GM20000 (cell line): Measurements from ENCODE around the gene CLNK.

Experiments
- DNase-seq: peaks from one replicate; pipeline ENCODE4 v3.0.0; 2012; ENCODE audit warnings: low spot score
- CTCF ChIP-seq: IDR thresholded peaks from 2 replicates; pipeline ENCODE4 v1.5.1; 2012; ENCODE audit warnings: mild to moderate bottlenecking, control low read depth; ENCODE audit errors: extremely low read depth, missing control alignments

Gene CLNK

GRCh38 chr4:10677796-10678497 lies 6.6 kb downstream of the CLNK start:
- peak; percentile 30 for DNase-seq

GRCh38 chr4:10673817-10674369 lies 10.7 kb downstream of the CLNK start:
- peak; percentile 61 for DNase-seq
- no peak for TF ChIP-seq CTCF

More at GRCh38 chr4:10677796-10678497, 6.6 kb downstream of the CLNK start:
- TF ChIP-seq CTCF: no peak

DNA sequence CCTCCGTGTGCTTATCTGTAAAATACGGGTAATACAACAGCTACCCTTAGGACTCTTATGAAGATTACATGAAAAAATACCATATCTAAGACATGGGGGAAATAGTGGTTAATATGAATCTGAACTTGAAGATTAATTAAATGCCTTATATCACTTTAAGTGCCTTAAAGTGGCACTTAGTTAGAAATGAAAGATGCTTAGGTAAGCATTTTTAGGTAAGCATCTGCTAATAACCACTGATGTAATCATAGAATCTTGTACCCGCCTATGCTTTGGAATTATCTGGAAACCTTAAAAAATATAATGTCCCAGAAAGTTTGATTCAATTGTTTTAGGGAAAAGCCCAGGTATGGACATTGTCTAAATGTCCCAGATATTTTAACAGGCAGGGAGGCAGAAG lies 12.2 kb downstream of the CLNK start:
- no peak for TF ChIP-seq CTCF
- no peak for DNase-seq

DNA sequence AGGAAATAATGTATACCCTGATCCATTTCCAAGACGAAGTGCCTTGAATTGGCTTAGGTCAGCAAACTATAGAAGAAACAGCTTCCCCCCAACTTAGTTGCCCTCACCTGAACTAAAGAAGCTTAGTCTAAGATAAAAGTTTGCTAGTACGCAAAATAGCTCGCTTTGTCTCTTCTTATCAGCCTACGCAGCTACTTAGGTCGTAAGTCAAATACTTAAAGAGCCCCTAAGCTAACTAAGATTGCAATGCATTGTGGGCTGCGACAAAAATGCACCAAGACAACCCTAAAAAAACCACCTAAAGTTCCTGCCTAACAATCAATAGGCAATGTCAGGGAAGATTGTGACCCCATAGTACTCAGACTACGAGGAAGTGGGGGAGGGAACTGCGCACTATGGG lies 12.8 kb downstream of the CLNK start:
- no peak for DNase-seq
- no peak for TF ChIP-seq CTCF

DNA sequence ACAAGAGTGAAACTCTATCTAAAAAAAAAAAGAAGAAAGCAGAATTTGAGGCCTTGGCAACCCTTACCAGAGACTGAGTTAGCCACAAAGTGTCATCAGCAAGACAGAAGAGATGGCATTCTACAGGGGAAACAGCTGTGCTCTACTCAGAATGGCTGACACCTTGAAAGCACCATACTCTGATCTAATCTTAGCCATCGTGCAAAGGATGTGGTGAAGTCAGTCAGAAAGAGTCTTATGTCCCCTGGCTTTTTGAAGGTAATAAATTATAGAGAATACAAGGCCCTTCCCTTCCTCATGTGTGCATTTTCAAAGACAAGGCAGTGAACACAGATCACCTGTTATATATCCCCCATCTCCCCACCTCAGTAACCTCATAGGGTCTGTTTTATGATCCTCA lies 13.2 kb downstream of the CLNK start:
- peak; percentile 49 for DNase-seq
- no peak for TF ChIP-seq CTCF

GRCh38 chr4:10670321-10670720 lies 14.2 kb downstream of the CLNK start:
- TF ChIP-seq CTCF: no peak
- DNase-seq: no peak

DNA sequence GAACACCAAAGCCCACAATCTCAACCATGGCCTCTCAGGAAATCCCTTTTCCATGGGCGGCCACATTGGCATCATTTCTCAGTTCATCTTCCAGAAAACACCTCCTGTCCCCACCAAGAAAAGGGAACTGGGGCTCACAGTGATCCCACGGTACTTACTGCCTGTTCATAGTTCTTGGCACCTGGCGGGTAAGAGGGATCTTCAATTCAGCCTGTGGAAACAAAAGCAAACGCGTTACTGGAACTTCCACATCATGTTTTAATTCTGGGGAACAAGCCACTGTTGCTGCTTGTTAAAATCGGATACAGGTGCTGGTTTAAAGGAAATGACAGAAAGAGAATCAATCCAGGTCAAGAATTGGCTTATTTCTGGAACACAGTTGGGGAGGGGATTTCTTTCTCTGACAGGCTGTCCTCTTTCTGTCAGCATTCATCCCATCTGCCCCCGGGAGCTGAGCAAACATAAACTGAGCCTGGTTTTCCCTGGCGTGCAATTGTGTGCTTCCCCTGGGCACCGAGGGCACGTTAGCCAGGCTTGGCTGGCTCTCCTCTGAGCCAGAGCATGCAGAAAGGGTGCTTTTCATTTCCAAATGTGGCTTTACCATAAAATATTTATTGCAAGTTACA lies 16.8 kb downstream of the CLNK start:
- TF ChIP-seq CTCF: no peak
- DNase-seq: no peak
